Measurements from ENCODE around the gene GCLM. TPM values are rescaled to one million over a fixed set of nuclear protein-coding genes. Genes with fewer than 3 reads are reported as not detected.

GCLM gene
- polyA plus RNA-seq, 3 donors, result 1.2 to 4.4 (median 3.2) TPM

DNA sequence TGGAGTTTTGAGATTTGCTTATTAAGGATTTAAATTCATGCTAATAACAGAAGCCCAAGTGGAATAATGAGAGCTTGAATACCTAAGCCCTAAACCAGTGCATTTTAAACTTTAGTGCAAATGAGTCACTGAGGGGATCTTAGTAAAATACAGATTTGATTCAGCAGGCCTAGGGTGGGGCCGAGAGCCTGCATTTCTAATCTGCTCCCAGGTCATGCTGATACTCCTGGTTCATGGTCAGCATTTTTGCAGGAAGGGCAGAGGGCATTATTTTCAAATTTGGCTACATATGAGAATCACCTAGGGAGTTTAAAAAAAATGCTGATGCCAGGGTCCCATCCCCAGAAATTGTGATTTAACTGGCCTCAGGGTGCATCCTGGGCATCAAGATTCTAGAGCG lies 69.5 kb downstream of the GCLM start:
- Mint-ChIP-seq H3K4me1 (peaks cover 31% of the 10 kb centered on the region), H3K27me3 (ENCODE audit: low read depth in 3 of 3) (no peaks in the 10 kb centered on the region), H3K9me3 (peaks cover 9 to 19% (median 17%) of the 10 kb centered on the region in 7 donors), H3K4me3 (no peak overlapping the region), H3K27ac (peak overlapping the region in 5 of 7 donors; percentile 21 to 89 (median 36)), H3K36me3 (peaks cover 0 to 3% of the 10 kb centered on the region in 2 donors)
- Histone ChIP-seq H3K4me1 (ENCODE audit: control insufficient read depth in 1 of 2, insufficient read depth in 2 of 2, low read length in 2 of 2) (peaks cover 15 to 16% of the 10 kb centered on the region in 2 donors), H3K9ac (ENCODE audit: insufficient read depth, low read length, poor library complexity, severe bottlenecking) (no peak overlapping the region), H3K4me2 (replicated peaks; ENCODE audit: extremely low read depth, low read length, poor library complexity, severe bottlenecking) (no peak overlapping the region), H4K20me1 (ENCODE audit: insufficient read depth, low read length) (no peaks in the 10 kb centered on the region), H3K27ac (ENCODE audit: low read depth in 1 of 2, low read length in 2 of 2) (no peak overlapping the region), H3K36me3 (replicated peaks in 1 of 2; ENCODE audit: control insufficient read depth in 1 of 2, insufficient read depth in 2 of 2, low read length in 2 of 2) (no peaks in the 10 kb centered on the region), H3K79me2 (ENCODE audit: insufficient read depth, low read length) (no peaks in the 10 kb centered on the region), H2AFZ (ENCODE audit: insufficient read depth, low read depth, low read length, poor library complexity, severe bottlenecking) (no peak overlapping the region), H3K27me3 (ENCODE audit: control insufficient read depth in 2 of 2, insufficient read depth in 2 of 2, low read length in 2 of 2) (no peaks in the 10 kb centered on the region), H3K4me3 (replicated peaks in 1 of 3; ENCODE audit: low read depth in 2 of 3, low read length in 3 of 3) (no peak overlapping the region), H3K9me3 (replicated peaks in 1 of 2; ENCODE audit: control insufficient read depth in 1 of 2, insufficient read depth in 1 of 2, low read length in 2 of 2) (peaks cover 0 to 4% of the 10 kb centered on the region in 2 donors)
- WGBS (ENCODE audit: insufficient coverage), result 100% methylated on average over 2 of the region's 2 CpGs
- TF ChIP-seq, protein P1, sequence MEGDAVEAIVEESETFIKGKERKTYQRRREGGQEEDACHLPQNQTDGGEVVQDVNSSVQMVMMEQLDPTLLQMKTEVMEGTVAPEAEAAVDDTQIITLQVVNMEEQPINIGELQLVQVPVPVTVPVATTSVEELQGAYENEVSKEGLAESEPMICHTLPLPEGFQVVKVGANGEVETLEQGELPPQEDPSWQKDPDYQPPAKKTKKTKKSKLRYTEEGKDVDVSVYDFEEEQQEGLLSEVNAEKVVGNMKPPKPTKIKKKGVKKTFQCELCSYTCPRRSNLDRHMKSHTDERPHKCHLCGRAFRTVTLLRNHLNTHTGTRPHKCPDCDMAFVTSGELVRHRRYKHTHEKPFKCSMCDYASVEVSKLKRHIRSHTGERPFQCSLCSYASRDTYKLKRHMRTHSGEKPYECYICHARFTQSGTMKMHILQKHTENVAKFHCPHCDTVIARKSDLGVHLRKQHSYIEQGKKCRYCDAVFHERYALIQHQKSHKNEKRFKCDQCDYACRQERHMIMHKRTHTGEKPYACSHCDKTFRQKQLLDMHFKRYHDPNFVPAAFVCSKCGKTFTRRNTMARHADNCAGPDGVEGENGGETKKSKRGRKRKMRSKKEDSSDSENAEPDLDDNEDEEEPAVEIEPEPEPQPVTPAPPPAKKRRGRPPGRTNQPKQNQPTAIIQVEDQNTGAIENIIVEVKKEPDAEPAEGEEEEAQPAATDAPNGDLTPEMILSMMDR (IDR thresholded peaks at IDR 0.05), result no peak
- DNase-seq, result peak in 1 of 3 donors; percentile 19
- intact Hi-C loops (cut with micrococcal nuclease), result loop anchor here (10.0 kb wide), 5 partner anchors 205 to 535 kb away; partner anchors contain the start of gene DR1 (in 1 of the 2)

DNA sequence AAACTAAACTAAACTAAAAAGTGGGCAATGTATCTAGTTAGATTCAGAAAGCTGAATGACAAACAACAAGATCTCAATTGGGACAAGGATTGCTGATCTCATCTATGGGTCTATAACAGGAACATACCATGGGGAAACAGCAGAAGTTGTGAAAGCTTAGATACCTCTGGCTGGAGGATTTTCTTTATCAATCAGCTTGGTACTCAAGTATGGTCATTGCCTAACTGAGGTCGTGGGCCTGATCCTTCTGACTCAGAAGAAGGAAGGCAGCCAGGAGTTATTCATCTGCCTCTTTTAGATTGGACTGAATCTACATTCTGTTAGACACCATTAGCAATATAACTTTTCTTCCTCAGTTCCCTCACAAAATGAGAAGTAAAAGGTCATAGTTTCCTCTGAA lies 69.9 kb downstream of the GCLM start:
- Mint-ChIP-seq H3K9me3 (peaks cover 13 to 24% (median 20%) of the 10 kb centered on the region in 7 donors), H3K4me3 (no peak overlapping the region), H3K4me1 (peaks cover 29% of the 10 kb centered on the region), H3K27ac (peak overlapping the region in 4 of 7 donors; percentile 21 to 89 (median 37)), H3K27me3 (ENCODE audit: low read depth in 3 of 3) (no peaks in the 10 kb centered on the region), H3K36me3 (peaks cover 4% of the 10 kb centered on the region in 2 donors)
- H3K27ac ChIP-seq (ENCODE audit: low read depth in 1 of 2, low read length in 2 of 2), result no peak overlapping the region
- H3K4me1 ChIP-seq (ENCODE audit: control insufficient read depth in 1 of 2, insufficient read depth in 2 of 2, low read length in 2 of 2), result peaks cover 11 to 16% of the 10 kb centered on the region in 2 donors
- H3K9ac ChIP-seq (ENCODE audit: insufficient read depth, low read length, poor library complexity, severe bottlenecking), result no peak overlapping the region
- no peaks in the 10 kb centered on the region for H3K79me2 ChIP-seq (ENCODE audit: insufficient read depth, low read length)
- no peak overlapping the region for H3K4me3 ChIP-seq (replicated peaks in 1 of 3; ENCODE audit: low read depth in 2 of 3, low read length in 3 of 3)
- intact Hi-C loops (cut with micrococcal nuclease), result no loop called here
- DNase-seq, result peak; percentile 36 to 84 (median 38)
- H4K20me1 ChIP-seq (ENCODE audit: insufficient read depth, low read length), result no peaks in the 10 kb centered on the region
- no CpG with 5 or more reads among the region's 1 CpG for WGBS (ENCODE audit: insufficient coverage)
- H3K9me3 ChIP-seq (replicated peaks in 1 of 2; ENCODE audit: control insufficient read depth in 1 of 2, insufficient read depth in 1 of 2, low read length in 2 of 2), result peaks cover 0 to 9% of the 10 kb centered on the region in 2 donors
- H3K27me3 ChIP-seq (ENCODE audit: control insufficient read depth in 2 of 2, insufficient read depth in 2 of 2, low read length in 2 of 2), result no peaks in the 10 kb centered on the region
- no peak overlapping the region for H3K4me2 ChIP-seq (replicated peaks; ENCODE audit: extremely low read depth, low read length, poor library complexity, severe bottlenecking)
- H3K36me3 ChIP-seq (replicated peaks in 1 of 2; ENCODE audit: control insufficient read depth in 1 of 2, insufficient read depth in 2 of 2, low read length in 2 of 2), result no peaks in the 10 kb centered on the region
- TF ChIP-seq, protein P1 (IDR thresholded peaks at IDR 0.05), result no peak
- H2AFZ ChIP-seq (ENCODE audit: insufficient read depth, low read depth, low read length, poor library complexity, severe bottlenecking), result no peak overlapping the region

All from CD14-positive monocyte (primary cell).